Esophagus (tissue), 2 donors: Measurements from ENCODE around the gene UBR4. TPM values are rescaled to one million over a fixed set of nuclear protein-coding genes. Genes with fewer than 3 reads are reported as not detected.

Experiments
- H3K27ac ChIP-seq, 2 donors: one replicate each; pipeline ENCODE4 v1.5.1; 2013; ENCODE audit warnings: low read depth in 2 of 2, mild to moderate bottlenecking in 2 of 2, inconsistent platforms in 1 of 2, low read length in 1 of 2, moderate library complexity in 1 of 2
- H3K27me3 ChIP-seq, 2 donors: one replicate each; pipeline ENCODE4 v1.6.1; 2013; ENCODE audit warnings: low read length in 2 of 2, control low read depth in 1 of 2, mild to moderate bottlenecking in 1 of 2; ENCODE audit not compliant: insufficient read depth in 2 of 2, control insufficient read depth in 1 of 2
- H3K36me3 ChIP-seq, 2 donors: one replicate each; pipeline ENCODE4 v1.6.1; 2013; ENCODE audit warnings: low read length in 1 of 2; ENCODE audit not compliant: control insufficient read depth in 2 of 2, insufficient read depth in 2 of 2
- H3K4me1 ChIP-seq, 2 donors: one replicate each; pipeline ENCODE4 v1.6.1; 2013; ENCODE audit warnings: low read length in 1 of 2; ENCODE audit not compliant: control insufficient read depth in 2 of 2, insufficient read depth in 2 of 2
- H3K4me3 ChIP-seq, 2 donors: one replicate each; pipeline ENCODE4 v1.5.1; 2013; ENCODE audit warnings: low read length in 2 of 2, mild to moderate bottlenecking in 2 of 2, low read depth in 1 of 2, moderate library complexity in 1 of 2
- H3K9me3 ChIP-seq, 2 donors: one replicate each; pipeline ENCODE4 v1.6.1; 2013; ENCODE audit warnings: mild to moderate bottlenecking in 2 of 2, low read depth in 1 of 2, low read length in 1 of 2, moderate library complexity in 1 of 2; ENCODE audit not compliant: control insufficient read depth in 2 of 2, insufficient read depth in 1 of 2
- WGBS, 2 donors: extraction: QIAGEN DNeasy Blood & Tissue Kit; methylation state at CpG; one replicate each; pipeline ENCODE4 v1.1.7; 2013; 5-methylcytosine and 5-hydroxymethylcytosine counted together
- polyA plus RNA-seq, 2 donors: library from polyadenylated mRNA; stranded (reverse); fragments of 200-250 nt; gene quantifications; one replicate each; pipeline ENCODE4 v1.2.3, GENCODE V29; 2013
- donor health status: healthy with polysubstance abuse.
- donor health status: Bipolar disorder and iron deficiency.

UBR4 gene
- polyA plus RNA-seq, 2 donors: 81.9 to 89.9 TPM

DNA sequence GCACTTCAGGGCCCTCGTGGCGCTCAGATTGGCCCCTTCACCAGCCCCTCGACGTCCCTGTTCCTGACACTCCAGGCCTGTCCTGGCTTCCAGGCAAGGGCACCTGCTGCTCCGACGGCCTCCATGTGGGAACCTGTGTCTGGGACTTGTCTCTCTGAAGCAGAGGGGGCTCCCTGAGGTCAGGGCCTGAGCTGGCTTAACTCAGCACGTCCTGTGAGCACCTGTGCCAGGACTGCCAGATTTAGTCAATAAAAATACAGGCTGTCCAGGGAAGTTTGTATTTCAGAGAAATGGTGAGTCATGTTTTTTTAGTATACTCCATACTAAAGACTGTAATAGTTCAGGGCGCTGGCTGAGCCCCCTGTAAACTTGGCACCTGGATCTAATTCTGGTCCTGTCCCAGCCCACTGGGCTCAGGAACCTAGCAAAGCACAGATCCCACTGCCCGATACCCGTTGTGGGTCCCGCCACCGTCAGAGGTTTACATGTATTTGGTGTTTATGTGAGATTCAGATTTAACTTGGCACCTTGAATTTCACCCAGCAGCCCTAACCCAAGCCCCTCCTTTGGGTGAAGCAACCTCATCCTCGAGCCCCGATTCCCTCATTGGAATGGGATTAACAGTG, 143.7 kb downstream of the UBR4 start:
- Histone ChIP-seq H3K36me3 (no peaks in the 10 kb centered on the region), H3K4me3 (no peak overlapping the region), H3K9me3 (no peaks in the 10 kb centered on the region), H3K4me1 (peaks cover 6 to 46% of the 10 kb centered on the region in 2 donors), H3K27ac (peak overlapping the region in 1 of 2 donors; percentile 20), H3K27me3 (no peaks in the 10 kb centered on the region)
- WGBS, 2 donors: 53 to 61% methylated on average over 14 of the region's 14 CpGs

DNA sequence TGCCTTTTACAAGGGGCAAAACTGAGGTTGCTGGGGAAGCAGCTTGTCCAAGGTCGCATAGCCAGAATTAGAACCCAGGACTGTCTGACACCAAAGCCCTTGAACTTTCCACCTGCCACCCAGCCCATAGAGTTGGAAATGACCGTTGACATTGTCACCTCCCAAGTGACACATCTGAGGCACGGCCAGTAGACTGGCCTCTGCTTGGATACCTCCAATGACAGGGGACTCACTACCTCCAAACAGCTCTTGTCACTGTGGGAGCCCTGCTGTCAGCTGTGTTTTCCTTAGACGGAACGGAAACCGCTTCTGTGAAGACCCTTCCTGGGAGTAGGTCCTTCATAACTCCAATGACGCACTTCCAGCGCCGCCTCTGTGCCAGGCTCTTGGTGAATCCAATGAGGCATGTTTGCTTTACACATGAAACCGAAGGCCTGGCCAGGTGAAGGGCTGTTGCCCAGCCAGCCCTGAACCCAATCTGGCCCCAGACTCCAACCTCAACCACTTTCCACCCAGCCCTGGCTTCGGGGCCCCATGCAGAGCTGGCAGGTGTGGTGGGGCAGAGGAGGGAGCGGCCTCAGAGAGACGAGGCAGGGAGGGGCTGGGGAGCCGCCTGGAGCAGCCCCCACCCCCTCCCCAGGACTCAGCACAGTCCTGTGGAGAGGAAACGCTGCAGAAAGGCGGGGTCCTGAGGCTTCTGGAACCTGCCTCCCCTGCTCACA, 144.4 kb downstream of the UBR4 start:
- no peaks in the 10 kb centered on the region for H3K9me3 ChIP-seq
- H3K27ac ChIP-seq: peak overlapping the region in 1 of 2 donors; percentile 20
- H3K4me1 ChIP-seq: peaks cover 6 to 47% of the 10 kb centered on the region in 2 donors
- no peaks in the 10 kb centered on the region for H3K27me3 ChIP-seq
- no peak overlapping the region for H3K4me3 ChIP-seq
- WGBS, 2 donors: 70 to 76% methylated on average over 15 to 16 of the region's 16 CpGs
- no peaks in the 10 kb centered on the region for H3K36me3 ChIP-seq

DNA sequence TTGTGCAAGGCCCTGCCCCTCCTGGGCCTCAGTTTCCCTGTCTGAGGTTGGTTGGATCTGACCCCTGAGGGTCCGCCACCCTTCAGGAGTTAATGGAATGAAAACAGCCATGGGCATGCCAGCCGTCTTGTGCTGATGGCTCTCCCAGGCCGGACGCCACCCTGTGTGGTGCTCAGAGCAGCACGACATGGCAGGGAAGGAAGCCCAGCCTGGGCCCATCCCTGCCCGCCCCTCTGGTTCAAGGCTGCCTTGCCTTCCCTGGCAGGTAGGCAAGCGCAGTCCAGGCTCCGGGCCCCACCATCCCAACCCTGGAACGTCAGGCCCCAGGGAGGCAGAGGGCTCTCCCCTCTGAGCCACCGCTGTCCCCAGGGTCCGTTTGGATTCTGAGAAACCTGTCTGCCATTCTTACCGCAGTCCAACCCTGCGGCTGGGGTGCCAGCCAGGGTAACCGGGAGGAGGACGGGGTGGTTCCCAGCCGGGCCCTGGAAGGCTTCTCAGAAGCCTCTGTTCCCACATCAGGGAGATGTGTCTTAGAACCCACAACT, 145.1 kb downstream of the UBR4 start:
- Histone ChIP-seq H3K9me3 (no peaks in the 10 kb centered on the region), H3K4me1 (peaks cover 6 to 42% of the 10 kb centered on the region in 2 donors), H3K4me3 (no peak overlapping the region), H3K36me3 (no peaks in the 10 kb centered on the region), H3K27me3 (no peaks in the 10 kb centered on the region), H3K27ac (no peak overlapping the region)
- WGBS, 2 donors: 88 to 92% methylated on average over 16 of the region's 16 CpGs

GRCh38 chr1:19063122-19063521, 146.9 kb downstream of the UBR4 start:
- Histone ChIP-seq H3K4me3 (no peak overlapping the region), H3K4me1 (peaks cover 6 to 38% of the 10 kb centered on the region in 2 donors)
- 84 to 89% methylated on average over 12 of the region's 12 CpGs for WGBS, 2 donors

DNA sequence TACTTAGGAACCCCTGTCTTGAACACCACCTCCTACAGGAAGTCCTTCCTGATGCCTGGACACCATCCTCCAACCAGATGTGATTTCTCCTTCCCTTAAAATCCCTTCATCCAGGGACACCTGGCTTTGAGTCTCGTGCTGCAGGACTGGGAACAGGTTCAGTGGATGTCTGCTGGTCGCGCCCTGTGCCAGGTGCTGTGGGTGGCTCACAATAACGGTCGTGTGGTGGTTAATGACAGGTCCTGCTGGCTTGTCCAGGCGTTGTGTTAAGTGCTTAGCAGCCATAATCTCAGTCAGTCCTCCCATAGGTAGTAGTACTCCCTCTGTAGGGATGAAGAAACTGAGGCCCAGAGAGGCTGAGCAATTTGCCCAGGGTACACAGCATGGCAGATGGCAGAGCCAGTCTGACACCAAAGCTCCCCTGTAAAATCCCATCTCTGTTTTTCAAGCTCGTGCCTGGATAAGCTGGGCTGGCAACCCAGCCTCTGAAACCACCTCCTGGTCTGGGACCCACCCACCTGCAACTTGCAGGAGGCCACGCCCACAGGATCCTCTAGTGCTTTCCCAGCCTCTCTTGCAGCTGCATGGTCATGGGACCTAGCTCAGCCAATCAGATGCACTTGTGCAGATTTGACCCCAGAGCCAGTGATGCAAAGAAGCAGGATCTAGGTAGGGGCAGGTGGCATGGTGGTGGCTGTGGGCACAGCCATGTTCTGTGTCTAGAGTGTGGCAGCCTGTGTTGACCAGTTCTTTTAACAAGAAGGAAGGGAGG, 147.6 kb downstream of the UBR4 start:
- 61 to 62% methylated on average over 8 of the region's 8 CpGs for WGBS, 2 donors

More at GRCh38 chr1:19063122-19063521, 146.9 kb downstream of the UBR4 start:
- no peaks in the 10 kb centered on the region for H3K9me3 ChIP-seq
- H3K27me3 ChIP-seq: no peaks in the 10 kb centered on the region
- no peak overlapping the region for H3K27ac ChIP-seq
- no peaks in the 10 kb centered on the region for H3K36me3 ChIP-seq

DNA sequence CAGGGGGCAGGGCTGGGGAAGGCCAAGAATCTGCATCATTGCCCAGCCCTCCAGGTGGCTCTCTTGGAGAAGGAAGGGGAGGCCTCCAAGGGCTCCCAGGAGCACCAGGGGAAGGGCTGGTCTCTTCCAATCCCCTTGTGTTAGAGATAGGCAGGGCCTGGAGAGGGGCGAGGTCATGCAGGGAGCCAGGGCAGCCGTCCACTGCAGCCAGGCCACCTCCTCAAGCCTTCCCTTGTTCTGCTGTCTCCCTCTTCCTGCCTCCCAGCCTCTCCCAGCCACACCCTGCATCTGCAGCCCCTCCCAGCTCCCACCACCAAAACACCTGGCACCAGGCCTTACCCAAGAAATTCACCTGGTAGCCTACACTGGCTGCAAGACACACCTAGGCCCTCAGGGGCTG, 148.3 kb downstream of the UBR4 start:
- no peaks in the 10 kb centered on the region for H3K36me3 ChIP-seq
- H3K9me3 ChIP-seq: no peaks in the 10 kb centered on the region
- H3K27ac ChIP-seq: peak overlapping the region; percentile 38 to 68
- H3K27me3 ChIP-seq: no peaks in the 10 kb centered on the region
- peaks cover 6 to 28% of the 10 kb centered on the region in 2 donors for H3K4me1 ChIP-seq
- 57 to 60% methylated on average over 1 to 2 of the region's 2 CpGs for WGBS, 2 donors
- H3K4me3 ChIP-seq: no peak overlapping the region

More for the DNA sequence above, 147.6 kb downstream of the UBR4 start:
- no peaks in the 10 kb centered on the region for H3K27me3 ChIP-seq
- H3K4me3 ChIP-seq: no peak overlapping the region
- H3K4me1 ChIP-seq: peaks cover 6 to 34% of the 10 kb centered on the region in 2 donors
- H3K27ac ChIP-seq: peak overlapping the region; percentile 38 to 68
- H3K36me3 ChIP-seq: no peaks in the 10 kb centered on the region
- no peaks in the 10 kb centered on the region for H3K9me3 ChIP-seq

DNA sequence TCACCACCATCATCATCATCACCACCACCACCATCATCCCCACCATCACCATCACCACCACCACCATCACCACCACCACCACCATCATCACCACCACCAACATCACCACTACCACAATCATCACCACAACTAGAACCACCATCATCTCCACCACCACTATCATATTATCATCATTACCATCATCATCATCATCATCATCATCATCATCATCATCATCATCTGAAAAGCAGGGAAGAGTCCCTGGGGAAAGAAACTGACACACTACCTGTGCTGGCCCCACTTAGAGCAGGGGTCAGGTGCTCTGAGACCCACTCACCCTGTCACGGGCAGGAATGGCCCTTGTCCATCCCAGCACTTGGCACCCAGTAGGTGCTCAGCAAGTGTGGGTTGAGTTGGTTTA, 148.7 kb downstream of the UBR4 start:
- Histone ChIP-seq H3K27ac (no peak overlapping the region), H3K4me3 (no peak overlapping the region), H3K9me3 (no peaks in the 10 kb centered on the region), H3K27me3 (no peaks in the 10 kb centered on the region), H3K4me1 (peaks cover 6 to 24% of the 10 kb centered on the region in 2 donors), H3K36me3 (no peaks in the 10 kb centered on the region)
- 93 to 96% methylated on average over 1 of the region's 1 CpG for WGBS, 2 donors

- H3K4me1 ChIP-seq: peaks cover 3 to 19% of the 10 kb centered on the region in 2 donors
- H3K36me3 ChIP-seq: no peaks in the 10 kb centered on the region
- WGBS, 2 donors: 63 to 80% methylated on average over 4 of the region's 4 CpGs
- H3K4me3 ChIP-seq: no peak overlapping the region
- no peaks in the 10 kb centered on the region for H3K27me3 ChIP-seq
- H3K9me3 ChIP-seq: no peaks in the 10 kb centered on the region
- no peak overlapping the region for H3K27ac ChIP-seq
Observed at GRCh38 chr1:19059773-19060172, 150.3 kb downstream of the UBR4 start.

DNA sequence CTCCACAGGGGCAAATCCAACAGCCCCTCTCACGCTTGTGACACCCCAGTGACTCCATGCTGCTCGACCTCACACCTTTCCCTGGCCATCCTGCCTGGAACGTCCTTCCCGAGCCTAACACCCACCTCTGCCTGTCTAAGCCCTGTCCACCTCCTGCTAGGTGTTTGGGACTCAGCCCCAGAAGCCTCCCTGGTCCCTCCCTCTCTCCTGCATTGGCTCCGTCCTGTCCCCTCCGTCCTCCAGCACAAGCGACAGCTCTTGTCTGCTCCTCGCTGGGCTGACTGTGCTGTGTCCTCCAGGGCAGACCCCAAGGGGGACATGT, 151.6 kb downstream of the UBR4 start:
- peaks cover 7 to 27% of the 10 kb centered on the region in 2 donors for H3K4me1 ChIP-seq
- whole genome bisulfite sequencing, 2 donors: 52 to 60% methylated on average over 8 of the region's 8 CpGs

More for the DNA sequence above, 151.6 kb downstream of the UBR4 start:
- Histone ChIP-seq H3K9me3 (no peaks in the 10 kb centered on the region), H3K27ac (no peak overlapping the region), H3K4me3 (no peak overlapping the region), H3K36me3 (no peaks in the 10 kb centered on the region), H3K27me3 (no peaks in the 10 kb centered on the region)
